Activated T-helper 17 cell treated with anti-CD3 and anti-CD28 coated beads, Interleukin-2, amount 50 U/mL, for 72 hours (primary cell): ENCODE measurements around the gene RPL36A. TPM values are rescaled to one million over a fixed set of nuclear protein-coding genes. Genes with fewer than 3 reads are reported as not detected.
A peak's percentile ranks its signal among the peaks of the same experiment; 100 is the strongest.

Source experiments
- ATAC-seq: fragments of 150-1000 bp; cut with Tn5 transposase; replicated peaks from 2 replicates; pipeline ENCODE4 v1.10.0; 2021; ENCODE audit warnings: mild to moderate bottlenecking, moderate library complexity
- H3K27ac Mint-ChIP-seq: one replicate; pipeline ENCODE4 v1.8.0; 2022; ENCODE audit warnings: mixed read lengths
- H3K27me3 Mint-ChIP-seq: one replicate; pipeline ENCODE4 v1.8.0; 2022; ENCODE audit warnings: mixed read lengths
- H3K36me3 Mint-ChIP-seq: one replicate; pipeline ENCODE4 v1.8.0; 2022; ENCODE audit warnings: low read depth, mild to moderate bottlenecking, mixed read lengths
- H3K4me1 Mint-ChIP-seq: one replicate; pipeline ENCODE4 v1.8.0; 2022; ENCODE audit warnings: mixed read lengths
- H3K4me3 Mint-ChIP-seq: one replicate; pipeline ENCODE4 v1.8.0; 2022; ENCODE audit warnings: mild to moderate bottlenecking, mixed read lengths
- H3K9me3 Mint-ChIP-seq: one replicate; pipeline ENCODE4 v1.8.0; 2022; ENCODE audit warnings: mixed read lengths
- total RNA-seq, 2 donors: library from RNA; stranded (reverse); gene quantifications; one replicate each; pipeline ENCODE4 v1.2.3, GENCODE V29; 2022

Gene RPL36A
- total RNA-seq, 2 donors from 2014 or later, result 197 to 307 TPM

- Mint-ChIP-seq H3K9me3 (no peaks in the 10 kb centered on the region), H3K4me3 (peak overlapping the region; percentile 90), H3K27ac (peak overlapping the region; percentile 94), H3K36me3 (peaks cover 66% of the 10 kb centered on the region), H3K27me3 (no peaks in the 10 kb centered on the region), H3K4me1 (peaks cover 17% of the 10 kb centered on the region)
- ATAC-seq, result peak; percentile 55
These were observed 17.7 kb downstream of the RPL36A start for GRCh38 chrX:101408532-101408841.

- peaks cover 64% of the 10 kb centered on the region for H3K36me3 Mint-ChIP-seq
- peak overlapping the region; percentile 90 for H3K4me3 Mint-ChIP-seq
- H3K27me3 Mint-ChIP-seq, result no peaks in the 10 kb centered on the region
- peaks cover 17% of the 10 kb centered on the region for H3K4me1 Mint-ChIP-seq
- H3K9me3 Mint-ChIP-seq, result no peaks in the 10 kb centered on the region
- peak overlapping the region; percentile 94 for H3K27ac Mint-ChIP-seq
- no peak for ATAC-seq
These were observed 18.2 kb downstream of the RPL36A start for GRCh38 chrX:101409043-101409442.

DNA sequence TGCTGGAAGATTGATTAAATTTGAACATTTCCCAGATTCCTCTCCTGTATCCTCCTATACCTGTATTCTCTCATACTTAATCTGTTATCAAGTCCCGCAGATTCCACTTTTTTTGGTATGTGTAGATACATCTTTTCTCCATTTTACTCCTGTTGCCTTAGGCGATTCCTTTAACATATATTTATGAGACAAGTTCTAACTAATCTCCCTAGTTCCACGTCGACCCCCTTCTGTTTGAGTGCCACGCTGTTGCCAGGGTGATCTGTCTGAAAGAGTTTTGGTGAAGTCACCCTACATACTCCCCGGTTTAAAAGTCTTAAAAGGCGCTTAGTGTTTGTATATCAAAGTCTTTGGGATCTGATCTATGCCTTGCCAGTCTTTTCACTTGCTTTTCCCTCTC is 19.6 kb downstream of the RPL36A start:
- ATAC-seq, result no peak
- Mint-ChIP-seq H3K36me3 (peaks cover 50% of the 10 kb centered on the region), H3K27ac (peak overlapping the region; percentile 94), H3K9me3 (no peaks in the 10 kb centered on the region), H3K4me1 (peaks cover 23% of the 10 kb centered on the region), H3K27me3 (no peaks in the 10 kb centered on the region), H3K4me3 (peak overlapping the region; percentile 90)

GRCh38 chrX:101411984-101412383 is 21.2 kb downstream of the RPL36A start:
- H3K4me1 Mint-ChIP-seq, result peaks cover 27% of the 10 kb centered on the region
- ATAC-seq, result no peak
- no peaks in the 10 kb centered on the region for H3K9me3 Mint-ChIP-seq
- peak overlapping the region; percentile 82 for H3K27ac Mint-ChIP-seq
- peaks cover 41% of the 10 kb centered on the region for H3K36me3 Mint-ChIP-seq
- no peaks in the 10 kb centered on the region for H3K27me3 Mint-ChIP-seq
- H3K4me3 Mint-ChIP-seq, result peak overlapping the region; percentile 54

- Mint-ChIP-seq H3K27me3 (no peaks in the 10 kb centered on the region), H3K4me3 (peak overlapping the region; percentile 91), H3K27ac (peak overlapping the region; percentile 87), H3K4me1 (peaks cover 39% of the 10 kb centered on the region), H3K9me3 (no peaks in the 10 kb centered on the region), H3K36me3 (peaks cover 27% of the 10 kb centered on the region)
- peak; percentile 72 for ATAC-seq
These were observed 24.7 kb downstream of the RPL36A start for GRCh38 chrX:101415180-101416145.

DNA sequence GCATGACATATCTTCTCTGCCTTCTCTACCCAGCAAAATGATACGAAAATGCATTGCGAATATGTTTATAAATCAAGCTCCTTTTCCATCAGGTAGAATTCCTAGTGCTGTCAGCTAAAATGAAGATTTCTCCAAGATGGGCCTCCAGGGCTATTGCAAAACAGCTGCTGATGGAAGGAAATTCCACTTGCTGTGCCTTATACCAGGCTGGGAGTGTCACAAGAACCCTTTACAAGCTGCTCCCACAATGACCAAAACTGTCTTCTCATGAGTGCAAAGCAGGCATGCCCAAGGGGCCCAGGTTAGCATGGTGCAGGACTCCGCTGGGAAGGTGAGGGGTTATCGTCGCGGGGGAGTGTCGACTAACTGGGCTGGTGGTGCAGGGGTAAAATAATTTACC is 25.9 kb downstream of the RPL36A start:
- no peak for ATAC-seq
- H3K4me3 Mint-ChIP-seq, result peak overlapping the region; percentile 91
- peaks cover 35% of the 10 kb centered on the region for H3K4me1 Mint-ChIP-seq
- peak overlapping the region; percentile 99 for H3K27ac Mint-ChIP-seq
- H3K27me3 Mint-ChIP-seq, result no peaks in the 10 kb centered on the region
- peaks cover 22% of the 10 kb centered on the region for H3K36me3 Mint-ChIP-seq
- no peaks in the 10 kb centered on the region for H3K9me3 Mint-ChIP-seq

DNA sequence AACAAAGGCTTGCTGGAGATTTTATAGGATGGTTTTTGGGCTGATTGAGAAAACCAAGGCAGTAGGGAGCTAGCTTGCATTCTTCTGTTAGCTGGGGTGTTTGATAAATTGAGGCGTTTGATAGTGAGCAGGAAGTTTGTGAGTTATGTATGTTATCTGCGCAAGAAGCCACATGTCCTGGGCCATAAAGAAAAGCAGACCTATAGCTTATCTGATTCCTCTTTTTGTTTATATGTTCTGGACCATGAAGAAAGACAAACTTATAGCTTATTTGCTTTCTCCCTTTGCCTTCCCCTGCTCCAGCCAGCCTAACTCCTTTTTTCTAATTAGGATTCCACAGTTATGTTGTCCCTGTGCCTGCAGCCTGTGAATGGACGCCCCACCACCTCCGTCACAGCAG is 26.4 kb downstream of the RPL36A start:
- Mint-ChIP-seq H3K4me3 (peak overlapping the region; percentile 91), H3K27ac (peak overlapping the region; percentile 99), H3K27me3 (no peaks in the 10 kb centered on the region), H3K9me3 (no peaks in the 10 kb centered on the region), H3K4me1 (peaks cover 35% of the 10 kb centered on the region), H3K36me3 (peaks cover 17% of the 10 kb centered on the region)
- no peak for ATAC-seq

- Mint-ChIP-seq H3K4me1 (peaks cover 24% of the 10 kb centered on the region), H3K27ac (peak overlapping the region; percentile 99), H3K4me3 (peak overlapping the region; percentile 91), H3K36me3 (peaks cover 7% of the 10 kb centered on the region), H3K27me3 (no peaks in the 10 kb centered on the region), H3K9me3 (no peaks in the 10 kb centered on the region)
- ATAC-seq, result peak; percentile 67
These were observed 27.4 kb downstream of the RPL36A start for GRCh38 chrX:101417981-101418841.

GRCh38 chrX:101419489-101419888 is 28.7 kb downstream of the RPL36A start:
- Mint-ChIP-seq H3K27ac (peak overlapping the region; percentile 99), H3K36me3 (peaks cover 1% of the 10 kb centered on the region), H3K4me3 (peak overlapping the region; percentile 91), H3K9me3 (no peaks in the 10 kb centered on the region), H3K27me3 (no peaks in the 10 kb centered on the region), H3K4me1 (peaks cover 24% of the 10 kb centered on the region)
- ATAC-seq, result no peak

DNA sequence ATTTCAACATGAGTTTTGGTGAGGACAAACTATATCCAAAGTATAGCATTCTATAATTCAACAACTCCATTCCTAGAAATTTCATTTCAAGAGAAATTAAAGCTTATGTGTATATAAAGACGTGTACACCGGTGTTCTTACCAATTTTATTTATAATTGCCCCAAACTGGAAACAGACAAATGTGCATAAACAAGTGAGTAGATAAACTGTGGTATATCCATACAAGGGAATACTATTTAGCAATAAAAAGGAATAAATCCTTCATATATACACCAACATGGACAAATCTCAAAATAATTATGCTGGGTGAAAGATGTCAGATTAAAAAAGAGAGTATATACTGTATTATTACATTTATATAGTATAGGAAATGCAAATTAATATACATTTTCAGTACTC is 37.1 kb downstream of the RPL36A start:
- H3K27me3 Mint-ChIP-seq, result no peaks in the 10 kb centered on the region
- H3K36me3 Mint-ChIP-seq, result peaks cover 43% of the 10 kb centered on the region
- H3K27ac Mint-ChIP-seq, result no peak overlapping the region
- peaks cover 13% of the 10 kb centered on the region for H3K4me1 Mint-ChIP-seq
- no peak overlapping the region for H3K4me3 Mint-ChIP-seq
- H3K9me3 Mint-ChIP-seq, result no peaks in the 10 kb centered on the region
- ATAC-seq, result no peak

- Mint-ChIP-seq H3K4me3 (peak overlapping the region; percentile 67), H3K36me3 (peaks cover 37% of the 10 kb centered on the region), H3K4me1 (peaks cover 13% of the 10 kb centered on the region), H3K27me3 (no peaks in the 10 kb centered on the region), H3K27ac (peak overlapping the region; percentile 89), H3K9me3 (no peaks in the 10 kb centered on the region)
- peak; percentile 93 for ATAC-seq
These were observed 39.1 kb downstream of the RPL36A start for GRCh38 chrX:101429934-101430333.

GRCh38 chrX:101430457-101431078 is 39.8 kb downstream of the RPL36A start:
- ATAC-seq, result peak; percentile 93
- no peaks in the 10 kb centered on the region for H3K9me3 Mint-ChIP-seq
- H3K27me3 Mint-ChIP-seq, result no peaks in the 10 kb centered on the region
- peaks cover 34% of the 10 kb centered on the region for H3K36me3 Mint-ChIP-seq
- H3K4me1 Mint-ChIP-seq, result peaks cover 13% of the 10 kb centered on the region
- H3K4me3 Mint-ChIP-seq, result peak overlapping the region; percentile 67
- H3K27ac Mint-ChIP-seq, result peak overlapping the region; percentile 89

- no peaks in the 10 kb centered on the region for H3K9me3 Mint-ChIP-seq
- peaks cover 44% of the 10 kb centered on the region for H3K36me3 Mint-ChIP-seq
- H3K27ac Mint-ChIP-seq, result no peak overlapping the region
- no peak overlapping the region for H3K4me3 Mint-ChIP-seq
- H3K4me1 Mint-ChIP-seq, result no peaks in the 10 kb centered on the region
- no peak for ATAC-seq
- no peaks in the 10 kb centered on the region for H3K27me3 Mint-ChIP-seq
These were observed 51.3 kb downstream of the RPL36A start for GRCh38 chrX:101442085-101442484.
